ENCODE data around the gene KCNQ5.
"Not testable (repeated sequence)": the region's sequence is repeated elsewhere in the genome, so short reads cannot be mapped to it uniquely, and the experiment has no call there.

Gene KCNQ5

GRCh38 chr6:73225396-73225795 lies 603.5 kb downstream of the KCNQ5 start, which contains the start of gene KHDC1L:
Gene KHDC1L (minus strand): TSS chr6:73225496. CDS start chr6:73225408, 88 bp downstream.
- DNase-seq, result no peak

GRCh38 chr6:73227606-73228255 lies 605.9 kb downstream of the KCNQ5 start:
- no peak for DNase-seq

- DNase-seq, result no peak
These were observed 610.1 kb downstream of the KCNQ5 start for GRCh38 chr6:73231986-73232391.

GRCh38 chr6:73233048-73233447 lies 611.2 kb downstream of the KCNQ5 start:
- no peak for DNase-seq

- DNase-seq, result not testable (repeated sequence)
These were observed 612.1 kb downstream of the KCNQ5 start for GRCh38 chr6:73233971-73234370.

- DNase-seq, result no peak
These were observed 612.9 kb downstream of the KCNQ5 start for GRCh38 chr6:73234733-73235132.

GRCh38 chr6:73236144-73236750 lies 614.4 kb downstream of the KCNQ5 start:
- DNase-seq, result no peak

- DNase-seq, result no peak
These were observed 618.9 kb downstream of the KCNQ5 start for GRCh38 chr6:73240730-73241129.

- DNase-seq, result no peak
These were observed 620.1 kb downstream of the KCNQ5 start for GRCh38 chr6:73242001-73242400.

Data from activated CD8-positive, alpha-beta memory T cell treated with anti-CD3 and anti-CD28 coated beads for 24 hours (primary cell).